HG03108 (cell line): ENCODE measurements around the gene TMEM9B.

ENCODE experiments used
- ATAC-seq: cut with Tn5 transposase; IDR thresholded peaks from one replicate; pipeline ENCODE4 v1.9.1; 2021; ENCODE audit warnings: moderate library complexity; ENCODE audit not compliant: unreplicated experiment

The TMEM9B gene

DNA sequence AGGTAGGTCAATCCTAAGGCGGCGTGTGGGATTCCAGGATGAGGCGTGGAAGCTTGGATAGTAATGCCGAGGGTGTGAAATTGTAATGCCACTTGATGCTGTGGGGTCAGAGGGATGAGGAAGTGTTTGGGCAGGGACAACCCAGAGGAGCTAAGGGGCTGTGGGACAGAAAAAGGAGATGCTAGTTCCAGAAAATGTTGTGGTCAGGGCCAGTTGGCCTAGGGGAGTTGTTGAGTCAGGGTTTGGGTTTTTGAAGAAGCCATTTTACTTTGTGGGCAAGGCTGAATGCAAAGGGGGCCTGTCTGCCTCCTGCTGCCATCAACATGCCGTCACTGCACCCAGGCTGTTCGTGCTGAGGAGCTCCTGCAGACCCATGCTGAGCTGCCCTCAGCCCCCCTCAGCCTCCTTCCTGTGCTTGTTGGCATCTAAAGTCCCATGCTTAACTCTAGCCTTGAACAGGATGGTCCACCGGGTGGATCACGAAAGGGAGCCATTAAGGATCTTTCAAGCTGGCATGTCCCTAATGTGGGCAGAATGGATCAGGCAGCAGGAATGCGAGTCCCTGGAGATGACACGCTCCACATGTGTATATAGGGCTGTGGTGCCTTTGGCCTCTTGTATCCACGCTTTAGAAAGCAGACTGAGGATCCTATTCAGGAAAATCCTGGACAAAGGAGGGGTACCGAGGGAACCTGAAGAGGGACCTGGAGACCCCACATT is 33.6 kb downstream of the TMEM9B start:
- ATAC-seq: no peak

DNA sequence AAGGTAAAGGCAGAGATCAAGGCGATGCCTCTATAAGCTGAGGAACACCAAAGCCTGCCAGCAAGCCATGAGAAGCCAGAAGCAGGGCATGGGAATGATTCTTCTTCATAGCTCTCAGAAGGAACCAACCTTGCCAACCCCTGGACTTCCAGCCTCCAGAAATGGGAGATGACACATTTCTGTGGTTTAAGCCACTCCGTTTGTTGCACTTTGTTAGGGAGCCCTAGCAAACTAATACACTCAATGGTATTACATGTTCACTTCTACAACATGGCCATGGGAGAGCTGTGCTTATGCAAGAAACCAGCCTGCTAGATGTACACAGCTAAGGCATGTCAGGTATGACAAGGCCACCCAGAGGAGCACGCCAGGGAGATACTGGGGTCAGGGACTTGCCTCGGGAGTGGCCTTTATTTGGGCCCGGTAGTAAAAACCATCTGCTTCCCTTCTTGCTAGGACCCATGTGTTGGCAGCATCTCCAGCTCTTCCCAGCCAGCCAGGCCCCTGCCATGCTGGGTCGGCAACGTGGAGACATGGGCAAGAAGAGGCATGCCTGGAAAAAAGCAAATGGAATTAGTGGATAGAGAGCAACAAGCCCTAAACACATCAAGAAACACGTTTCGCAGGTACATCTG is 35.1 kb downstream of the TMEM9B start:
- ATAC-seq: no peak

DNA sequence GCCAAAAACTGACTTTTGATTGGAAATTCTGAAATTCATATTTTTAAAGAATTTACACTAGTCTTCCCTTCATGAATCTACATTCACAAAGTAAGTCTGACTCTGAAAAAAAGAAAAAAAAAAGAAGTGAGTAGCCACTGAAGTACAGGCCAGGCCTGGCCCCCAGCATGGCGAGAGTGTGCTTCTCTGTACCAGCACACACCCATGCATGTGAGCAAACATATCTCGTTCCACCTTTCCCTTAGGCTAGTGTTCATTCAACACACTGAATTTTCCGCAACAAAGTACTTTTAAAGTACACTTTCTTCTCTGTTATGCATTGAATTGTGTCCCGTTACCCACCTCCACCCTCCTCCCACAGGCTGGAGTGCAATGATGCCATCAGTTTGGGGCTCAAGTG is 36.0 kb downstream of the TMEM9B start:
- ATAC-seq: no peak

- no peak for ATAC-seq
Observed at GRCh38 chr11:8927233-8927632, 37.0 kb downstream of the TMEM9B start.

GRCh38 chr11:8926236-8926635 is 38.0 kb downstream of the TMEM9B start:
- ATAC-seq: no peak

DNA sequence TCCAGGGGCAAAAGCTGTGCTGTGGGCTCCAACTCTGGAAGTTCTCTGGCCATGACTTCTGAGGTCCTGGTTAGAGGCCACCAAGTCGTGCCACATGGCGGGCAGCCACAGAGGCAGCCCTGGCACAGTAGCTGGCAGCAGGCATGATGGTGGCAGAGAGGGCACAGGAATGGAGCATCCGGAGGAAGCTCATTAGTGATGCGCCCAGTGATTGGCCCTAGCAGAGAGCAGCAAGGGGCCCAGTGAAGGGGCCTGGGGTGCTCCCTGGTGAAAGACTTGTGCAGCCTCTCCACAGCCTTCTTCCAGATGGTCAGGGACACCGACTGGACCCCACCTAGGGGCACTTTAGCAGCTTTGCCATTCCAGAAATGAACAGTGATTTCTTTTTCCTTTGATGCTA is 38.5 kb downstream of the TMEM9B start:
- ATAC-seq: no peak

DNA sequence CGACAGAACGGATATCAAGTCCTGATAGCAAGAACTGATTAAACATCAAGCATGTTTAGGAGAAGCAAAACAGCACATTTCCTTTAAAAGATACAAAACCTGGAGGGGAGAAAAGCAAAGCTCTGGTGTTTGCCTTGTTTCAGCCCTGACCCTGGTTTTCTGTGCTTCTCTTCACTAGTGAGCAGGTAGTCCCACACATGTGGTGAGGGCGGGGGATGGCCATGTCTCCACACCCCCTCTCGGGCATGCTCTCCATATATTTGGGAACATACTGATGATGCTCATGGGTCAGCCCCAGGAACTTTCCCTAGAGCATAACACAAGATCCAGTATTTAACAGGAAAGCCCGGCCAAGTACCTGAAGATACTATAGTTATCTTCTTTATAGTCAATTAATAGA is 41.6 kb downstream of the TMEM9B start:
- no peak for ATAC-seq

- no peak for ATAC-seq
Observed at GRCh38 chr11:8917157-8917825, 47.0 kb downstream of the TMEM9B start.

GRCh38 chr11:8914661-8915018 is 49.6 kb downstream of the TMEM9B start:
- ATAC-seq: no peak

- ATAC-seq: no peak
Observed at GRCh38 chr11:8913961-8914660, 50.1 kb downstream of the TMEM9B start.

- peak; percentile 85 for ATAC-seq
Observed at GRCh38 chr11:8911029-8911823, 53.0 kb downstream of the TMEM9B start, which contains the start of gene AKIP1. Gene AKIP1 (plus strand): TSS chr11:8911189. CDS start chr11:8911450, 261 bp downstream.

- peak; percentile 2 for ATAC-seq
Observed at GRCh38 chr11:8910649-8911026, 53.6 kb downstream of the TMEM9B start.

DNA sequence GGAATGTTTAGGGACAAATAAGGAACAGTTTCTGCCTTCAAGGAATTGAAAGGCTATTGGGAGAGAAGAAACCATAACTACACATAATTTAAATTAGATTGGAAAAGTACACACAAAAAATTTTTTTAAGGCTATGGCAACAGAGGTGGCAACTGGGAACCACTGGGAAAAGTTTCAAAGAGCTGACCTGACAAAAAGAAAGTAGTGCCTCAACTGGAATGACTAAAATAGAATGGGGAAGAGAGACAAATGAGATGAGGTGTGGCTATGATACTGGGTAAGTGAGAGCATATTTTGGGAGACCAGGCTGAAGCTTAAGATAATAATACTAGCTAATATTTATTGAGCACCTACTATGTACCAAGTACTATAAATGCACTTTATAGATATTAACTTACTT is 56.1 kb downstream of the TMEM9B start:
- ATAC-seq: no peak

- ATAC-seq: no peak
Observed at GRCh38 chr11:8907116-8907515, 57.1 kb downstream of the TMEM9B start.

DNA sequence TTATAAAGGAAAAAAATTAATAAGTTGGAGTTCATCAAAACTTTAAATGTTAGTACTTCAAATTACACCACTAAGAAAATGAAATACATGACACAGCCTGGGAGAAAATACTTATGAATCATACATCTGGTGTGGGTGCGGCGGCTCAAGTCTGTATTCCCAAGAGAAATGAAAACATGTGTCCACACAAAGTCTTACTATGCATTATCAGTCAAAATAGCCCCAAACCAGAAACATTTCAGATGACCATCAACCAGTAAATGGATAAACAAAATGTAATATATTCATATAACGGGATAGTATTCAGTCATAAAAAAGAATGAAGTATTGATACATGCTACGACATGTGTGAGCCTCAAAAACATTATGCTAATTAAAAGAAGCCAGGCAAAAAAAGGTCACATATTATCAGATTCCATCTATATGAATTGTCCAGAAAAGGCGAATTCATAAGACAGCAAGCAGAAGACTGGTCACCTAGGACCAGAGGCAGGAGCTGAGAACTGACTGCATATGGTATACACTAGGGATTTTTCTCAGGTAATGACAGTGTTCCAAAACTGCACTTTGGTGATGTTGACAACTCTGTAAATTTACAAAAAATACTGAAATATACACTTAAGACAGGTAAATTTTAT is 58.6 kb downstream of the TMEM9B start:
- no peak for ATAC-seq

DNA sequence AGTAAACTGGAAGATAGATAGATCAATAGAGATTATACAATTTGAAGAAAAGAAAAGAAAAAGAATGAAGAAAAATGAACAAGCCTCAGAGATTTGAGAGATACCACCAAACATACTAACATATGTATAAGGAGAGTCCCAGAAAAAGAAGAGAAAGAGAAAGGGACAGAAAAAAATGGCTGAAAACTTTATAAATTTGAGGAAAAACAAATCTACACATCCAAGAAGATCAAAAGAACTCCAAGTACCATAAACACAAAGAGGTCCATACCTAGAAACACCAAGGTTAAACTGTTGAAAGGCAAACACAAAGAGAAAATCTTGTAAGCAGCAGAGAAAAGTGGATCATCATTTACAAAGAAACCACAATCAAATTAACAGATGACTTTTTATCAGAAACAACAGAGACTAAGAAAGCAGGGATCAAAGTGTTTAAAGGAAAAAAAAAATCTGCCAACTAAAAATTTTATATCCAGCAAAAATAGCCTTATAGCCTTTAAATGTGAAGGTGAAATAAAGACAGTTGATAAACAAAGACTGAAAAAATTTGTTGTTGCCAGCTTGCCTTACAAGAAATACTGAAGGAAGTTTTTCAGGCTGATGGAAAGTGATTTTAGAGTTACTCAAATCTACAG is 65.0 kb downstream of the TMEM9B start:
- no peak for ATAC-seq
